SKM-1 treated with dmso at 0.1 percent for 144 hours (cell line): ENCODE measurements around the gene TBX4.
"Not testable (repeated sequence)": the region's sequence is repeated elsewhere in the genome, so short reads cannot be mapped to it uniquely, and the experiment has no call there.

Experiments used
- DNase-seq: peaks from one replicate; lab custom pipeline; 2025; ENCODE audit not compliant: unreplicated experiment; lab: John Stamatoyannopoulos, UW

Gene TBX4

DNA sequence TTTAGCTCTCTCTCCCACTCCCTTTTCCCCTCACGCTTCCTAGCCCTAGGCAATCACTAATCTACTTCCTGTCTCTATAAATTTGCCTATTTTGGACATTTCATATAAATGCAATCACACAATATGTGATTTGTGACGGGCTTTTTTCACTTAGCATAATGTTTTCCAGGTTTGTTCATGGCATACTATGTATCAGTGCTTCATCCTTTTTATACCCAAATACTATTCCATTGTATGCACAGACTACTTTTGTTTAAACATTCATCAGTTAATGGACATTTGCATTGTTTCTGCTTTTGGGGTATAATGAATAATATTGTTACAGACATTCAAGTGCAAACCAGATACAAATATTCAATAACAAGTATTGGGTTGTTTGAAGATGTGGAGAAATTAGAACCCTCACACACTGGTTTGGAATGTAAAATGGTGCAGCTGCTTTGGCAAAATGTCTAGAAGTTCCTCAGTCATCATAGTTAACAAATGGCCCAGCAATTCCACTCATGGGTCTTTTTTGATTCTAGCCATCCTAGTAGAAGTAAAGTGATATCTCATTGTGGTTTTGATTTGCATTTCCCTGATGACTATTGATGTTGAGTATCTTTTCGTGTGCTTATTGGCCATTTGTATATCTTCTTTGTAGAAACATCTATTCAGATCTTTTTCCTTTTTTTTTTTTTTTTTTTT lies 67.7 kb downstream of the TBX4 start:
- DNase-seq: no peak

DNA sequence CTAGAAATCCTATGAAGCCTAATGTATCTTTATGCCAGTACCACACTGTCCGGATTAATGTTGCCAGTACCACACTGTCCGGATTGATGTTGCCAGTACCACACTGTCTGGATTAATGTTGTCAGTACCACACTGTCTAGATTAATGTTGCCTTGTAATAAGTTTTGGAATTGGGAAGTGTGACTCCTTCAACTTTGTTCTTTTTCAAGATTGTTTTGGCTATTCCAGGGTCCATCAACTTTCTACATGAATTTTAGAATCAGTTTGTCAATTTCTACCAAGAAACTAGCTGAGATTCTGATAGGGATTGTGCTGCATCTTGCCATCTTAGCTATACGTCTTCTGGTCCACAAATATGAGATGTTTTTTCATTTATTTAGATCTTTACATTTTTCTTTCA lies 68.7 kb downstream of the TBX4 start:
- DNase-seq: no peak

DNA sequence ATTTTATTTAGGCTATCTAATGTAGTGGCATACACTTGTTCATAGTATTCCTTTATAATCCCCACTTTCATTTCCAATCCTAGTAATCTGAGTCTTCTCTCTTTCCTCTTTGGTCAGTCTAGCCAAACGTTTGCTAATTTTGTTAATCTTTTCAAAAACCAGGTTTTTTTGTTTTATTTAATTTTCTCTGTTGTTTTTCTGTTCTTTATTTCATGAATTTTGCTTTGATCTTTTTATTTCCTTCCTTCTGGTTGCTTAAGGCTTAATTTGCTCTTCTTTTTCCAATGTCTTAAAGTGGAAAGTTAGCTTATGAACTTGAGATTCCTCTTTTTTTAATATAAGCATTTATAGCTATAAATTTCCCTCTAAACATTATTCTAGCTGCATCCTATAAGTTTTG lies 69.9 kb downstream of the TBX4 start:
- DNase-seq: no peak

DNA sequence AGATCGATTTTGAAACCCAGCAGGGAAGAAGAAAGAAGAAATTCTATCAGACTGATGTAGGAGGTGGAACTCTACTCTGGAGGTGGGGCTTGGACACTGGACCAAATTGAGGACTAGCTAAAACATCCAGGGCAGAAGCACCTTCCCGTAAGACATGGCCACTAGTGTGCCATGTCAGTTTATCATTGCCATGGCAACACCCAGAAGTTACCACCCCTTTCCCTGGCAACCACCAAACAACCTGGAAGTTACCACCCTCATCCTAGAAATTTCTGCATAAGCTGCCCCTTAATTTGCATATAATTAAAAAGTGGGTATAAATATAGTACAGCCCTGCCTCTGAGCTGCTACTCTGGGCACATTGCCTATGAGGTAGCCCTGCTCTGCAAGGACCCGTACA lies 72.1 kb downstream of the TBX4 start:
- no peak for DNase-seq

DNA sequence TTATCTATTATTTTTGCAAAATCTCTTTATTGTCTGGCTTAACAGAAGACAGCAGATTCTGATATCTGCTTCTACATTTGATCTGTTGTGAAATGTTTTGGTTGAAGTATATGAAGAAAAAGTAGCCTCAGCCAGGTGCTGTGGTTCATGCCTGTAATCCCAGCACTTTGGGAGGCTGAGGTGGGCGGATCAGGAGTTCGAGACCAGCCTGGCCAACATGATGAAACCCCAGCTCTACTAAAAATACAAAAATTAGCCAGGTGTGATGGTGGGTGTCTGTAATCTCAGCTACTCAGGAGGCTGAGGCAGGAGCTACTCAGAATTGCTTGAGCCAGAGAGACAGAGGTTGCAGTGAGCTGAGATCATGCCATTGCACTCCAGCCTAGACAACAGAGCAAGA lies 75.2 kb downstream of the TBX4 start:
- not testable (repeated sequence) for DNase-seq

DNA sequence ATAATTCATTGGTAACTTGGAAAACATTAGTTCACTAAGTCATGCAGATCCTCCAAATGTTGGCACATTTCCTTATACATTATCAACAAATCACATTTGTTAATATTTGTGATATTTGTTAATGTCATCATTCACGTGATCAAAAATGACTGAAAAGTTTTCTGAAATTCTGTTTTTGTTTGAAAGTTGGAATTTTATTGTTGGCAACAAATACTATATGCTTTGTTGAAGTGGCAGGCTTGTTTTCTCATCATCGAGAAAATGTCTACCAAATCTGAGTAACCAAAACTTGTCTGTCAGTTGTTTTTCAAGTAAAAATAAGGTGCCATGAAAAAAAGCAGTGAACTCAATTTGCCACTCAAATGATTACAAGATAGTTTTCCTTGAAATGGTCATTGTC lies 75.9 kb downstream of the TBX4 start:
- no peak for DNase-seq

DNA sequence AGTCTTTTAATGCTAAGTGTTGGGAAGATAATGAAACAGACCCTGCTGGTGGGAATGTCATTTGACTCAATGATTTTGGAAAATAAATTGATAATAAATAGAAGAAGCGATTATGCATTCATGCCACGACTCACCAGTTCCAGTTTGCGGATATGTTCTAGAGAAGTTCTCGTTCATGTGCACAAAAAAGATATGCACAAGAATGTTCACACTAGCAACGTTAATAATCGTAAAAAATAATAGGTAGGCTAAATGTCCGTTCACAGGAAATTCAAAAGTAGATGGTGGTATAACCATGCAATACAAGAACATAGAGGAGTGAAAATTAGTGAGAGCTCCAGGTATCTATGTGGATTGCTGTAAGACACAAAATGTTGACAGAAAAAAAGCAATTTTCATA lies 79.0 kb downstream of the TBX4 start:
- no peak for DNase-seq

DNA sequence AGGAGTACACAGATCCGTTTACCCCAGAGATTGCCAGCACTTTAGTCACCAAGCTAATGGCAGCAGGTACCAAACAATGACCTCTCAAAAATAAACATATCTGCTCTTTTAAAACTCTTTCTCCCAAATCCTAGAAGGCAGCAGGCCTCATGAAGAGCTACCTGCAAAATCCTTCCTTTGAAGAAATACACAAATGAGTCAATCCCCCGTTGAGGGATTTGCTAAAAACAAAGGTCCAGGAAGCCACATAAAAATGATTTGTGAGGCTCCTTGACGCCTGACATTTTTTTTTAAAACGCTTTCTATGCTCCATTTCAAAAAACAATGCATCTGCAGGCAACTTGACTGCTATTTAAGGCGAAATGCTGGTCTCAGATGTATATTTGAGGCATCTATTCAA lies 80.6 kb downstream of the TBX4 start:
- no peak for DNase-seq

DNA sequence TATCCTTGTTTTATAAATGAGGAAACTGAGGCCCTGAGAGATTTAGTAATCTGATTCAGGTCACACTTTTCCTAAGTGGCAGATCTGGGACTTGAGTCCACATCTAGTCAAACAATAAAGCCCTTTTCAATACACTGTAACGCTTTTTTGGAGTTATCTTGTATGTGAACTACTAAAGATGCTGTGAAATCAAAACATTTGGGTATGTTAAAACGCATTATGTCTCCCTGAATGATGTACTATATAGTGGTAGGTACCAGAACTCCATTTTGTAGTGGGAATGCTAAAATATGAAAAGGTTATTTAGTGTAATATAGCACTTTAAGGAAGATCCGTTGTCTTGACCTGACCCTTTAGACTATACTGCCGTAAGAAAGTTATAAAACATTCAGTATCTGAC lies 81.6 kb downstream of the TBX4 start:
- DNase-seq: no peak

DNA sequence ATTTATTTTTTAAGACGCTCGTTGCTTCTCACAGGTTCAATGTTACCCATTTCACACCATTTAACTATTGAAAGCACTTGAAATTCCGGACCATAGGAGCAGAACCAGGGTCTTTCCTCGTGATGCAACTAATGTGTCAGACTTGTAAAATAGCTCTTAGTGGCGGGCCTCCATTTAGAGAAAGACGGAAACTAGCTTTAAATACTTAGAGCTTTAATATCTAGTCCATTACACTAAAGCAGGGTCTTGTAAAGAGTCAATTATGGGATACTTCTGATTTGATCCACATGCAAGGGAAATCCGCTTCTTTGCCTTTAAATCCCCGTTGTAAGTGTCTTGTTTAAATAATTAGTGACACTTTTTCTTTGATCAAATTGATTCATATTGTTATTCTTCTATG lies 82.2 kb downstream of the TBX4 start:
- DNase-seq: no peak
